ENCODE results near the gene APEH.
"Not testable (repeated sequence)": the region's sequence is repeated elsewhere in the genome, so short reads cannot be mapped to it uniquely, and the experiment has no call there.

Gene APEH

GRCh38 chr3:49668414-49668797 lies 5.7 kb upstream of the APEH start:
- no peak for DNase-seq (ENCODE audit: low spot score)

GRCh38 chr3:49668861-49669260 lies 5.3 kb upstream of the APEH start:
- no peak for DNase-seq (ENCODE audit: low spot score)

GRCh38 chr3:49669352-49669751 lies 4.8 kb upstream of the APEH start:
- no peak for DNase-seq (ENCODE audit: low spot score)

GRCh38 chr3:49670940-49671290 lies 3.2 kb upstream of the APEH start:
- DNase-seq (ENCODE audit: low spot score) = no peak

- peak; percentile 63 for DNase-seq (ENCODE audit: low spot score)
Measured at GRCh38 chr3:49671291-49672288, 2.6 kb upstream of the APEH start.

- no peak for DNase-seq (ENCODE audit: low spot score)
Measured at GRCh38 chr3:49673121-49673714, 933 bp upstream of the APEH start.

- DNase-seq (ENCODE audit: low spot score) = no peak
Measured at GRCh38 chr3:49674497-49674983, 389 bp downstream of the APEH start.

- no peak for DNase-seq (ENCODE audit: low spot score)
Measured at GRCh38 chr3:49675912-49676311, 1.8 kb downstream of the APEH start.

GRCh38 chr3:49680493-49681231 lies 6.5 kb downstream of the APEH start:
- DNase-seq (ENCODE audit: low spot score) = no peak

GRCh38 chr3:49681232-49681522 lies 7.0 kb downstream of the APEH start:
- DNase-seq (ENCODE audit: low spot score) = no peak

- DNase-seq (ENCODE audit: low spot score) = no peak
Measured at GRCh38 chr3:49681543-49681942, 7.4 kb downstream of the APEH start.

- no peak for DNase-seq (ENCODE audit: low spot score)
Measured at GRCh38 chr3:49683162-49683561, 9.0 kb downstream of the APEH start.

- DNase-seq (ENCODE audit: low spot score) = not testable (repeated sequence)
Measured at GRCh38 chr3:49684453-49684852, 10.3 kb downstream of the APEH start.

GRCh38 chr3:49685103-49685502 lies 11.0 kb downstream of the APEH start:
- DNase-seq (ENCODE audit: low spot score) = not testable (repeated sequence)

GRCh38 chr3:49685846-49686245 lies 11.7 kb downstream of the APEH start:
- DNase-seq (ENCODE audit: low spot score) = not testable (repeated sequence)

GRCh38 chr3:49686346-49686745 lies 12.2 kb downstream of the APEH start:
- DNase-seq (ENCODE audit: low spot score) = not testable (repeated sequence)

- not testable (repeated sequence) for DNase-seq (ENCODE audit: low spot score)
Measured at GRCh38 chr3:49686769-49687423, 12.7 kb downstream of the APEH start.

GRCh38 chr3:49687424-49687795 lies 13.3 kb downstream of the APEH start:
- not testable (repeated sequence) for DNase-seq (ENCODE audit: low spot score)

- not testable (repeated sequence) for DNase-seq (ENCODE audit: low spot score)
Measured at GRCh38 chr3:49688338-49689045, 14.3 kb downstream of the APEH start.

- DNase-seq (ENCODE audit: low spot score) = peak; percentile 90
Measured at GRCh38 chr3:49689046-49689907, 15.1 kb downstream of the APEH start, which contains the start of the genes MST1 and RNF123. MST1 (minus strand) TSS chr3:49689474; CDS start chr3:49688691, 783 bp downstream. RNF123 (plus strand) TSS chr3:49689557; CDS start chr3:49691166, 1,609 bp downstream.
